HG03460 (cell line): ENCODE results near the gene SREBF2.
A peak's percentile ranks its signal among the peaks of the same experiment; 100 is the strongest.
"Not testable (repeated sequence)": the region's sequence is repeated elsewhere in the genome, so short reads cannot be mapped to it uniquely, and the experiment has no call there.

ENCODE experiments used
- ATAC-seq: cut with Tn5 transposase; IDR thresholded peaks from one replicate; pipeline ENCODE4 v1.9.1; 2021; ENCODE audit not compliant: unreplicated experiment

SREBF2 gene

DNA sequence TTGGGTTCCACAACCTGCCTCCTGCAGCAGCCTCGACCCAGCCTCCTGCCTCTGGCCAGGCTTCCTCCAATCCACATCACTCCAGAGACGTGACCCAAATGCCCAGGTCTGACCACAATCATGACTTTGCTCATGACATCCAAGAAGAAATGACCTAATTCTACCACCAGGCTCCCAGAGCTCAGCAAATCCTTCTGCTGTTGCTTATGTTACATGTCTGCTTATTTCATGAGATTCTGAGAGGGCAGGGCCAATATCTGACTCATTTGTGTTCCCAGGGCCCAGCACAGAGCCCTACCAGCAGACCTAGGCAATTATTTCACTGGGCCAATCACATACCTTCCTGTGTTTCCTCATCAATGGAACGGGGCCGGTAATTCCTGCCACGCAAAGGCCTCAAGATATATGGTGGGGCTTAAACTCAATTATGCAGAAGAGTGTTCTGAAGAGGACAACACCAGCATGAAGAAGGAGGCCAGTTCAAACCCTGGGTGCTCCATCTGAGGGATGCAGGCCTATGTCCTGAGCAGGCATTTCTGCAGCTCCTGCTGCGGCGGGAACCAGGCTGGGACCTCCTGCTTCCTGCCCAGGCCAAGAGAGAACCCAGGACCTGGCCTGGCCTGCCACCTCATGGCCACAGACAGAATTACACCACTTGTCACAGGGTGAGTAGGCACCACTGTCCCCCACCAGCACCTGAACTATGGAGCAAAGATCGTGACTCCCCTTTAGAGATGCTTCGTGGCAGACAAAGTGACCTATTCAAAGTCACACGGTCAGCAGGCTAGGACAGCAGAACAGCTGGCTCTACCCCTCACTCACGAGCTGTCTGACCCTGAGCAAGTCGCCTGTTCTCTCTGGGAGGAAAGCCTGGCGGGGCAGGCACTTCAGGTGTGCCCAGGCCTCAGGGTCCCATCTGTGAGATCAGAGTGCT, 108.2 kb downstream of the SREBF2 start:
- ATAC-seq: peak; percentile 36

GRCh38 chr22:41943661-41944209, 110.8 kb downstream of the SREBF2 start:
- ATAC-seq: no peak

GRCh38 chr22:41946629-41947423, 113.9 kb downstream of the SREBF2 start, which contains the start of gene CENPM:
CENPM (minus strand) TSS chr22:41947152; CDS start chr22:41947076, 76 bp downstream.
- ATAC-seq: peak; percentile 71

DNA sequence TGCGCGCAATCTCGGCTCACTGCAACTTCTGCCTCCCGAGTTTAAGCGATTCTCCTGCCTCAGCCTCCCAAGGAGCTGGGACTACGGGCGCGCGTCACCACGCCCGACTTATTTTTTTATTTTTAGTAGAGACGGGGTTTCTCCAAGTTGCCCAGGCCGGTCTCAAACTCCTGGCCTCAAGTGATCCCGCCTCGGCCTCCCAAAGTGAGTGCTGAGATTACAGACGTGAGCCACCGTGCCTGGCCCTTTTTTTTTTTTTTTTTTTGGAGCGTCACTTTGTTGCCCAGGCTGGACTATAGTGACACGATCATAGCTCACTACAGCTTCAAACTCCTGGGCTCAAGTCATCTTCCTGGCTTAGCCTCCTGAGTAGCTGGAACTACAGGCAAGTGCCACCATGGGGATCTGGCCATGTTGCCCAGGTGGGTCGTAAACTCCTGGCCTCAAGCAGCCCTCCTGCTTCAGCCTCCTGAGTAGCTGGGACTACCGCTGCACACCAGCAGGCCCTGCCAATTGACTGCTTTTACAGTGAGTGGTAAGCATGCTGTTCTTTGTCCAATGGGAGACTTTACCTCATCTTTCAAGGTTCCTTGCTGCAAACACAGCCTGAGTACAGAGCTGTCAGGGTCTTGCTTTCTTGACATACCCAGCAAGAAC, 114.6 kb downstream of the SREBF2 start:
- ATAC-seq: no peak

- no peak for ATAC-seq
Measured at GRCh38 chr22:41948142-41948541, 115.2 kb downstream of the SREBF2 start.

- not testable (repeated sequence) for ATAC-seq
Measured at GRCh38 chr22:41948928-41949296, 116.0 kb downstream of the SREBF2 start.

- ATAC-seq: no peak
Measured at GRCh38 chr22:41949297-41949965, 116.5 kb downstream of the SREBF2 start.

DNA sequence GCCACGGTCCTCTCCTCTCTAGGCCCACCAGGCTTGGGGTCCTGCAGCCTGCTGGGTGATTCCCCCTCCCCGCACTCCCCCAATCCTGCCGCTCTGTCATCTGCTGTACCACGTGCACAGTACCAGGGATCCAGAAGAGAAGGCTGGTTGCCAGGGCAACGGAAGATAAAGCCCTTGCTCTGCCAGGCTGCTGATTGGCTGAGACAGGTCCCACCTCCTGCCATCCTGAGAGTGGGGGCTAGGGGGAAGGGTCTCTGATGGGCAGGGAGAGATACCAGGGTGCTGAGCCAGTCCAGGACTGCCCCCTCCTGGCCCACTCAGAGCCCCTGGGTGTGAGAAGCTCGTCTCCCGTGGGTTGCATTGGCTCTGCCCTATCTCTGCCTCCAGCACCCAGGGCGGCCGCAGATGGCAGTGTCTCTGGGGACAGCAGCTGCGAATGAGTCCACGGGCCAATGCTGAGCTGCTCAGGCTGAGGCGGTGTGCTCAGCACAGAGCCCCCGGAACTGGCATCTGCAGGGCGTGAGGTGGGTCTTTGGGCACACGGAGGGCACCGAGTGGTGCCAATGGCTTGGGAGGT, 119.1 kb downstream of the SREBF2 start, which contains the start of gene SMIM45:
Gene SMIM45 (plus strand): TSS at position 253 of the 577 bp plus-strand sequence.
- no peak for ATAC-seq

GRCh38 chr22:41952713-41953112, 119.8 kb downstream of the SREBF2 start:
- ATAC-seq: no peak
